Loucy (cell line): Measurements from ENCODE around the gene WDR43.

ENCODE experiments used
- H2AFZ ChIP-seq: fragments of 200-600 bp; sonication (generic); 2 replicates; pipeline ENCODE4 v1.6.0; 2016; ENCODE audit warnings: antibody characterized with exemption, mild to moderate bottlenecking, low read length, moderate library complexity
- H3F3A ChIP-seq: fragments of 200-600 bp; 2 replicates; pipeline ENCODE4 v1.6.0; 2016; ENCODE audit warnings: antibody characterized with exemption, low read depth, mild to moderate bottlenecking
- H3K27me3 ChIP-seq: fragments of 200-600 bp; sonication (generic); 2 replicates; pipeline ENCODE4 v1.6.1; 2014; ENCODE audit warnings: low read length, mild to moderate bottlenecking; ENCODE audit not compliant: insufficient read depth, poor library complexity, severe bottlenecking
- H3K36me3 ChIP-seq: fragments of 200-600 bp; sonication (generic); 2 replicates; pipeline ENCODE4 v1.6.1; 2016; ENCODE audit warnings: low read length; ENCODE audit not compliant: insufficient read depth
- H3K4me1 ChIP-seq: fragments of 200-600 bp; sonication (generic); 2 replicates; pipeline ENCODE4 v1.5.1; 2014; ENCODE audit warnings: low read length, mild to moderate bottlenecking; ENCODE audit not compliant: insufficient read depth, poor library complexity, severe bottlenecking
- H3K4me2 ChIP-seq: fragments of 200-600 bp; sonication (generic); 2 replicates; pipeline ENCODE4 v1.6.0; 2014; ENCODE audit warnings: antibody characterized with exemption, low read length, low read depth, mild to moderate bottlenecking; ENCODE audit not compliant: poor library complexity, severe bottlenecking
- H3K4me3 ChIP-seq: fragments of 200-600 bp; sonication (generic); 2 replicates; pipeline ENCODE4 v1.5.1; 2014; ENCODE audit warnings: low read length, mild to moderate bottlenecking, mixed read lengths; ENCODE audit not compliant: poor library complexity, severe bottlenecking
- H3K79me2 ChIP-seq: fragments of 200-600 bp; sonication (generic); 2 replicates; pipeline ENCODE4 v1.6.1; 2014; ENCODE audit warnings: low read length; ENCODE audit not compliant: insufficient read depth
- H3K9ac ChIP-seq: fragments of 200-600 bp; sonication (generic); 2 replicates; pipeline ENCODE4 v1.6.0; 2014; ENCODE audit warnings: mild to moderate bottlenecking, low read depth, low read length, moderate library complexity; ENCODE audit not compliant: poor library complexity, severe bottlenecking
- H3K9me2 ChIP-seq: fragments of 200-600 bp; sonication (generic); replicated peaks from 2 replicates; pipeline ENCODE4 v1.6.1; 2016; ENCODE audit warnings: low read depth, low read length, mixed read lengths
- H3K9me3 ChIP-seq: fragments of 200-600 bp; sonication (generic); 2 replicates; pipeline ENCODE4 v1.6.1; 2014; ENCODE audit warnings: mild to moderate bottlenecking, antibody characterized with exemption, low read length, low read depth; ENCODE audit not compliant: insufficient read depth
- H4K20me1 ChIP-seq: fragments of 200-600 bp; sonication (generic); 2 replicates; pipeline ENCODE4 v1.6.0; 2014; ENCODE audit warnings: antibody characterized with exemption, low read length, mild to moderate bottlenecking; ENCODE audit not compliant: insufficient read depth, poor library complexity, severe bottlenecking
- EZH2phosphoT487 ChIP-seq: fragments of 200-600 bp; IDR thresholded peaks from 2 replicates; pipeline ENCODE4 v1.6.1; 2018; ENCODE audit warnings: antibody characterized with exemption, mild to moderate bottlenecking, moderate library complexity, borderline replicate concordance
- TF ChIP-seq, protein P1 (sequence below): fragments of 200-600 bp; sonication (generic); conservative IDR thresholded peaks from 2 replicates; pipeline ENCODE4 v1.5.1; 2014; ENCODE audit warnings: mild to moderate bottlenecking, antibody characterized with exemption, low read length

WDR43 gene

DNA sequence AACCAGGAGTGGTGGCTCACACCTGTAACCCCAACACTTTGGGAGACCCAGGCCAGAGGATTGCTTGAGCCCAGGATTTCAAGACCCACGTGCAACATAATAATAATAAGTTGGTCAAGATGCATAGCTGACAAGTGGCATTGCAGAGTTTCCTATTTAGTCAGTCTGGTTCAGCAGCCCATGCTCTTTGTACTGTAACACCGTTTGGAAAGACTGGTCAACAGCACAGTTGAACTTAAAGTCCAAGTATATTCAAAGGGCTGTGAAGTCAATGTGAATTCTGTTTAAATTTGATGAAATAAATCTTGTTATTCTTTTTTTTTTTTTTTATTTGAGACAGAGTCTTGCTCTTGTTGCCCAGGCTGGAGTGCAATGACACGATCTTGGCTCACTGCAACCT is 22.8 kb upstream of the WDR43 start:
- Histone ChIP-seq H3F3A (no peaks in the 10 kb centered on the region), H3K4me3 (no peak overlapping the region), H3K36me3 (no peaks in the 10 kb centered on the region), H3K27me3 (no peaks in the 10 kb centered on the region), H4K20me1 (peaks cover 9% of the 10 kb centered on the region), H3K4me2 (no peak overlapping the region), H3K4me1 (peaks cover 15% of the 10 kb centered on the region), H3K9ac (no peak overlapping the region), H3K79me2 (peaks cover 38% of the 10 kb centered on the region), H3K9me2 (no peaks in the 10 kb centered on the region), H3K9me3 (no peaks in the 10 kb centered on the region), H2AFZ (no peak overlapping the region)
- no peak for TF ChIP-seq EZH2phosphoT487
- TF ChIP-seq, protein P1, sequence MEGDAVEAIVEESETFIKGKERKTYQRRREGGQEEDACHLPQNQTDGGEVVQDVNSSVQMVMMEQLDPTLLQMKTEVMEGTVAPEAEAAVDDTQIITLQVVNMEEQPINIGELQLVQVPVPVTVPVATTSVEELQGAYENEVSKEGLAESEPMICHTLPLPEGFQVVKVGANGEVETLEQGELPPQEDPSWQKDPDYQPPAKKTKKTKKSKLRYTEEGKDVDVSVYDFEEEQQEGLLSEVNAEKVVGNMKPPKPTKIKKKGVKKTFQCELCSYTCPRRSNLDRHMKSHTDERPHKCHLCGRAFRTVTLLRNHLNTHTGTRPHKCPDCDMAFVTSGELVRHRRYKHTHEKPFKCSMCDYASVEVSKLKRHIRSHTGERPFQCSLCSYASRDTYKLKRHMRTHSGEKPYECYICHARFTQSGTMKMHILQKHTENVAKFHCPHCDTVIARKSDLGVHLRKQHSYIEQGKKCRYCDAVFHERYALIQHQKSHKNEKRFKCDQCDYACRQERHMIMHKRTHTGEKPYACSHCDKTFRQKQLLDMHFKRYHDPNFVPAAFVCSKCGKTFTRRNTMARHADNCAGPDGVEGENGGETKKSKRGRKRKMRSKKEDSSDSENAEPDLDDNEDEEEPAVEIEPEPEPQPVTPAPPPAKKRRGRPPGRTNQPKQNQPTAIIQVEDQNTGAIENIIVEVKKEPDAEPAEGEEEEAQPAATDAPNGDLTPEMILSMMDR, result no peak

DNA sequence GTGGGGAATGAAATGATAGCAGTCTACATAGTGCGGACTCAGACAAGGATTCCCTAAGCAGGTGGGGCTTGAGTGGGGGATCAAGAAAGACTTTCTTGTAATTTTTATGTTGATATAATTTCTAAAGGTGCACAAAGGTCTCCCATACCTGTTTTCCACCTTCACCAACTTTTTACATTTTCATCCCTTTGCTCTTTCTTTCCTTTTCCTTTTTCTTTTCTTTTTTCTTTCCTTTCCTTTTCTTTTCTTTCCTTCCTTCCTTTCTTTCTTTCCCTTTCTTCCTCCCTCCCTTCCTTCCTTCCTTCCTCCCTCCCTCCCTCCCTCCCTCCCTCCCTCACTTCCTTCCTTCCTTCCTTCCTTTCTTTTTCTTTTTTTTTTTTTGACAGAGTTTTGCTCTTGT is 14.3 kb upstream of the WDR43 start:
- Histone ChIP-seq H3K4me1 (no peaks in the 10 kb centered on the region), H3K27me3 (no peaks in the 10 kb centered on the region), H3K9me3 (no peaks in the 10 kb centered on the region), H3F3A (no peaks in the 10 kb centered on the region), H3K79me2 (no peaks in the 10 kb centered on the region), H3K9ac (no peak overlapping the region), H3K36me3 (no peaks in the 10 kb centered on the region), H3K9me2 (no peaks in the 10 kb centered on the region), H4K20me1 (no peaks in the 10 kb centered on the region), H2AFZ (no peak overlapping the region), H3K4me2 (no peak overlapping the region), H3K4me3 (no peak overlapping the region)
- TF ChIP-seq EZH2phosphoT487, result no peak
- TF ChIP-seq, protein P1, result no peak

DNA sequence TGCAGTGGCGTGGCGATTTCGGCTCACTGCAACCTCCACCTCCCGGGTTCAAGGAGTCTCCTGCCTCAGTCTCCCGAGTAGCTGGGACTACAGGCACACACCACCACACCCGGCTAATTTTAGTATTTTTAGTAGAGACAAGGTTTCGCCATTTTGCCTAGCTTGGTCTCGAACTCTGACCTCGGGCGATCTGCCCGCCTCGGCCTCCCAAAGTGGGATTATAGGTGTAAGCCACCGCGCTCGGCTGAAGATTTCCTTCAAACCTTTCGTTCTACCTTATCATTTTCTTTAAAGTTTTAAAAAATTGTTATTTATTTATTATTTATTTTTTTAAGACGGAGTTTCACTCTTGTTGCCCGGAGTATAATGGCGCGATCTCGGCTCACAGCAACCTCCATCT is 979 bp upstream of the WDR43 start:
- Histone ChIP-seq H3K79me2 (peaks cover 41% of the 10 kb centered on the region), H3K36me3 (no peaks in the 10 kb centered on the region), H2AFZ (no peak overlapping the region), H3K9ac (no peak overlapping the region), H3K4me1 (peaks cover 30% of the 10 kb centered on the region), H3K4me3 (no peak overlapping the region), H3K4me2 (no peak overlapping the region), H3K27me3 (peaks cover 5% of the 10 kb centered on the region), H4K20me1 (peaks cover 40% of the 10 kb centered on the region), H3F3A (no peaks in the 10 kb centered on the region), H3K9me2 (no peaks in the 10 kb centered on the region), H3K9me3 (no peaks in the 10 kb centered on the region)
- no peak for TF ChIP-seq EZH2phosphoT487
- TF ChIP-seq, protein P1, result no peak
